ENCODE data around the gene UBE2G2.

Gene UBE2G2

DNA sequence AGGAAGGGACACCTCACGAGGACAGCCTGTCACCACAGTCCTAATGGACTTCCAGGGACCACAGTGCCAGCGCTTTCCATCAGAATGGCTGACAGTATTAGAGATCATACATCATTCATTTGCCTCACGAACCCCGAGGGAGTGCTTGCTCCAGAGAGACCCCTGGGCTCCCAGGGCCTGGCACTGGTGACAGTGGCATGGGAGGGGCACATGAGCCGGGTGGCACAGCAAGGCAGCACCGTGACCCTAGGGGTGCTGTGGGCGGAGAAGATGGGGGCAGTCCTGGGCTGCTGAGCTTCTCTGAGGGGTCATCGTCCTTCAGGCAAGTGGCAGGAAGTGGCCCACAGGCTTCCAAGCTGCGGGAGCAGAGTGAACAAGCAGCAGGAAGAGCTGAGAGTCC, 73.9 kb downstream of the UBE2G2 start:
- no peak for DNase-seq (ENCODE audit: low read depth in 2 of 2)

DNA sequence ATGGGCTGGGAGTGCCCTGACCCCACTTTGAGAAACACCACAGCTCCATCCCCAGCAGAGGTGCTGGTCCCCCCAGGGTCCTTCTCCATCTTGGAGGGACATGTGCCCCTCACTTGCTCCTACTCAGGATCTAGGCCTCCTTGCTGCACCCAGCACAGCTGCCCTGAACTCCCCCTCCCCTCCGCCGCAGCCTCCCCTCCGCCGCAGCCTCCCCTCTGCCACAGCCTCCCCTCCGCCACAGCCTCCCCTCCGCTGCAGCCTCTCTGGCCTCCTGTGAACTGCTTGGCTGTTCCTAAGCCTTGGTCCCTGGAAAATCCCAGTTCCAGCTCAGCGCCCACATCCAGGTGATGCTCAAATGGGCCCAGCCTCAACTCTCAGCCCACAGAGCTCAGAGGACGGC, 74.3 kb downstream of the UBE2G2 start:
- no peak for DNase-seq (ENCODE audit: low read depth in 2 of 2)

DNA sequence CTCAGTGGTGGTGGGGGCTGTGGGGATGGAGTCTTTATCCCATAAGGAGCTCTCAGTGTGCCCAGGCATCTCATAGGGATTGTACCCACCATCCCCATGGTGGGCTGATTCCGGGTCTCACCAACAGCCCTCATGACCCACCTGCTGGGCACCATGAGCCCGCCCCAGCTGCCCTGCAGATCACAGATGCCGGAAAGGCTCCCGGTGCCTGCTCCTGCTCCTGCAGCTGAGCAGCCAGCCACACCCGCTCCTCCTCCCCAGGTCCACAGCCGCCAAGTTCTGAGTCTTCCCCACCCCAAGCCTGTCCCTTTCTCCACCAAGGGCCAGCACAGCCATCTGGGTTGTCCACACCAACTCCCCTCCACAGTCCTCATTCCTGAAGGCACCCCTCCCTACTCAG, 74.8 kb downstream of the UBE2G2 start:
- DNase-seq (ENCODE audit: low read depth in 2 of 2) = no peak

DNA sequence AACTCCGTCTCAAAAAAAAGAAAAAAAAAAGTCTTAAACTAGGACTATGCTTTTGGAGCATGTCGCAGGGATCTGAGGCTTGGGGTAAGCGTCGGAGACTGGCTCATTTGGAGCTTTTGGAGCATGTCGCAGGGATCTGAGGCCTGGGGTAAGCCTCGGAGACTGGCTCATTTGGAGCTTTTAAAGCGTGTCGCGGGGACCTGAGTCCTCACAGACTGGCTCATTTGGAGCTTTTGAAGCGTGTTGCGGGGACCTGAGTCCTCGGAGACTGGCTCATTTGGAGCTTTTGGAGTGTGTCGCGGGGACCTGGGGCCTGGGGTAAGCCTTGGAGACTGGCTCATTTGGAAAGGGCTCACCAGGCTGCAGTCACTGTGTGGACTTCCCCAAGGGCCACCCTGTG, 76.7 kb downstream of the UBE2G2 start:
- no peak for DNase-seq (ENCODE audit: low read depth in 2 of 2)

DNA sequence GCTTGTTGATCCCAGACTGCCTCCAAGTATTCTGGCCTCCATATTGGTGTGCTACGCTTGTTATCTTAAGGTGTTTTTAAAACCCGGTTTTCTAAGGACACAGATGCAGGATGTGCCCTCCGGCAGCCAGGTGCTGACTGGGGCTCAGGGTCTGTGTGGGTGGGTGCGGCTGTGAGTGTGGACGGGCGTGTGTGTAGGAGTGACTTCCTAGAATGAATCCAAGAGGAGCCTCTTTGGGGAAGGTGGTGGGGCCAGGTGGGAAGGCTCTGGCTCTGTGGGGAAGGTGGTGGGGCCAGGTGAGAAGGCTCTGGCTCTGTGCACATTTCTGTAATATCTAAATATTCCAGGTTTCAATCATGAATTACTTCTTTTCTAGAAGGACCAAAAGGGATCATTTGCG, 77.4 kb downstream of the UBE2G2 start:
- no peak for DNase-seq (ENCODE audit: low read depth in 2 of 2)

DNA sequence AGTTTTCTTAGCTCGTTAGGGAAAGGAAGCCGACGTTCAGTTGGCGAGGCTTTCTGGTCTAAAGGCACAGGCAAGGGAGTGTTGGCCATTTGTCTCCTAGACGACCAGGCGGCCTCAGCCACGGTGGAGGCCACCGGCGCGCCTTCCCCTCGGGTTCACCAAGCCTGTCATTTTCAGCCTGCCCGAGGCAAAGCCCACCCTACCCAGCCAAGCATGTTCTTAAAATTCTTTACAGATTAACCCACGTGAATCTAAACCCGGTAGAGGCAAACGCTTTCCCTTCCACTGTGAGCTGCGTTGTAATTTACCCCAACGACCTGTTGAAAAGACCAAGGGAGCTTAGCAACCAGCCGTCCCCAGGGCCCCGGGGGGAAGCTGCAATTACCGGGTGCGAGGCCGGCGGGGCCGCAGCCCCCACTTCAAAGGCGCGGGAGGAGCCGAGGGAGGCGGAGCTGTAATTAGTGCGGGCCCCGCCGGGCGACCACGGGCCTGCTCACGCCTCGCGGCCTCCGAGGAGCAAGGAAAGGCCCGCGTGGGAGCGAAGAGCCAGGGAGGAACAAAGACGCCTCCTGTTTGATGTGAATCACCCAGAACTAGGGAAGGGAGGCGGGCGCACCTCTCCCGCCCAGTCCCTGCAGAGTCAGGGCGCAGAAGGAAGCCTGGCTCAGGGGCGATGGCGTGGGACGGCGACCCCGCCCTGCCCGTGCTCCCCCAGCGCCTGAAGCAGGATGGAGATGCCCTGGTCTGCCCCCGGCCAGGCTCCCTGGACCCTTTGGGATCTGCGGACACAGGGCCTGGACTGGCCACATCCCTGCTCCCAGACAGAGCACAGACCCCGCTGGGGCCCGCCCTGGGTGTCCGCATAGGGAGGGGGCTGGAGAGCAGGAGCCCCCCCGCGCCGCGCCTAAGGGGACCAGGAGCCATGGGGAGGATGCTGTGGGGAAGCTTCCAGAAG, 78.2 kb downstream of the UBE2G2 start:
- no peak for DNase-seq (ENCODE audit: low read depth in 2 of 2)

DNA sequence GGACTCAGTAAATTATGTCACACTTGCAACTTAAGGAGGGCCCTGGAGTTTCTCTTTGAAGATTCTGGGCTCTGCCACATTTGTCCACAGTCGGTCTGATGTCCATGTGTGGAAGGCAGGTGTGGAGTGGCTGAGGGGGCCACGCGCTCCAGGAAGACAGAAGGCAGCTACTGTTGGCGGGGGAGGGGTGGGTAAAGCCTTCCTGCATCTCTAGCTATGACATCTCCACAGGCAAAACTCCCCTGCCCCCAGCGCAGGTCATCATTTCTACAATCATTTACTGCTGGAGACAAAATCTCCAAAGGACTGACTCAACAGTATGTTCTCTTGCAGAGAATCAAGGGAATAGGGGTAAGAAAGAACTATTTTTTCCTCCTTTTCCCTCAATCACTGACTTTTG, 78.9 kb downstream of the UBE2G2 start:
- DNase-seq (ENCODE audit: low read depth in 2 of 2) = no peak

DNA sequence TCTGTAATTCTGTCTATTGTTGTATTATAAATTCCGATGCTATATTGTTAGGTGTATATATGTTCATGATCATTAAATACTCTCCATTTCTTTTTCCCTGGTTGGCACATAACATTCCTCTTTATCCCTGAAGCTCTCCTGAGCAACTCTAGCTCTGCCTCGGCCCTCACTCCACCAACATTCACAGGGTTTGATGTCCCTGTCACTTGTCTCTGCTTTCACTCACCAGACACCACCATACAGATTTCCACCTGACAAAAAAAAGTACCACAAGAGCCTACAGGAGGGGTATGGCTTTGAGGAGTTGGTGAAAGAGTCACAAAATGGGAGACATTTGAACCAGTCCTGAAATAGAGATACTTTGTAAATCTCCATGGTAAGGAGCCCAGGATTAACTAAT, 81.5 kb downstream of the UBE2G2 start:
- no peak for DNase-seq (ENCODE audit: low read depth in 2 of 2)

Data from fibroblast of skin of left biceps (primary cell).